Fibroblast of lung (primary cell): ENCODE results near the gene KCNIP1. TPM values are rescaled to one million over a fixed set of nuclear protein-coding genes. Genes with fewer than 3 reads are reported as not detected.

ENCODE experiments used
- DNase-seq, 2 donors: peaks; one replicate each; pipeline versions ENCODE4 v3.0.0 to v3.0.0-alpha.2; 2010; ENCODE audit warnings: low read depth in 2 of 2
- H2AFZ ChIP-seq: 2 replicates; pipeline ENCODE4 v1.5.1; 2012; ENCODE audit warnings: low read length, control low read depth, inconsistent platforms
- H3K27ac ChIP-seq: 2 replicates; pipeline ENCODE4 v1.5.1; 2011; ENCODE audit warnings: low read length, control low read depth; ENCODE audit not compliant: insufficient read depth
- H3K27me3 ChIP-seq: 2 replicates; pipeline ENCODE4 v1.5.1; 2011; ENCODE audit warnings: mild to moderate bottlenecking, low read length; ENCODE audit not compliant: control insufficient read depth, insufficient read depth
- H3K36me3 ChIP-seq: 2 replicates; pipeline ENCODE4 v1.5.1; 2011; ENCODE audit warnings: low read length; ENCODE audit not compliant: control insufficient read depth, insufficient read depth
- H3K4me1 ChIP-seq: 2 replicates; pipeline ENCODE4 v1.5.1; 2011; ENCODE audit warnings: low read length; ENCODE audit not compliant: control insufficient read depth, insufficient read depth; ENCODE audit errors: extremely low read depth
- H3K4me2 ChIP-seq: 2 replicates; pipeline ENCODE4 v1.5.1; 2011; ENCODE audit warnings: low read length, control low read depth; ENCODE audit not compliant: insufficient read depth; ENCODE audit errors: extremely low read depth
- H3K4me3 ChIP-seq, 4 experiments: fragments of 200-600 bp in 1 of 4; sonication (generic) in 1 of 4; replicated peaks in 1 of 4; 2 replicates each; pipeline ENCODE4 v1.5.1; 2011 to 2016; ENCODE audit warnings: low read length in 4 of 4, low read depth in 3 of 4, mild to moderate bottlenecking in 3 of 4, control low read depth in 2 of 4, inconsistent platforms in 1 of 4, mixed read lengths in 1 of 4; ENCODE audit not compliant: insufficient read depth in 1 of 4; ENCODE audit errors: control extremely low read depth in 1 of 4
- H3K79me2 ChIP-seq: 2 replicates; pipeline ENCODE4 v1.5.1; 2012; ENCODE audit warnings: mild to moderate bottlenecking, low read length, inconsistent platforms; ENCODE audit not compliant: control insufficient read depth, insufficient read depth
- H3K9ac ChIP-seq: 2 replicates; pipeline ENCODE4 v1.5.1; 2011; ENCODE audit warnings: mild to moderate bottlenecking, low read length, control low read depth; ENCODE audit not compliant: insufficient read depth
- H3K9me3 ChIP-seq: 2 replicates; pipeline ENCODE4 v1.5.1; 2012; ENCODE audit warnings: low read depth, low read length; ENCODE audit not compliant: control insufficient read depth, insufficient read depth
- H4K20me1 ChIP-seq: 2 replicates; pipeline ENCODE4 v1.5.1; 2011; ENCODE audit warnings: low read length; ENCODE audit not compliant: control insufficient read depth, insufficient read depth; ENCODE audit errors: extremely low read depth
- EZH2 ChIP-seq: IDR thresholded peaks from 2 replicates; pipeline ENCODE4 v1.5.1; 2012; ENCODE audit warnings: low read length, control low read depth, mild to moderate bottlenecking; ENCODE audit errors: missing control alignments
- polyA plus RNA-seq, 2 donors: library from polyadenylated mRNA; depleted of rRNA in 1 of 2; stranded (reverse) in 1 of 2; unstranded in 1 of 2; fragments of >200 nt; gene quantifications; 2 replicates each; pipeline ENCODE4 v1.2.1, GENCODE V29; 2011 to 2012; ENCODE audit warnings: missing spikeins in 1 of 2
- total RNA-seq: library from RNA; depleted of rRNA; stranded (reverse); fragments of >200 nt; gene quantifications from 2 replicates; pipeline ENCODE4 v1.2.1, GENCODE V29; 2014
- TF ChIP-seq, protein P1 (sequence below), 2 donors: IDR thresholded peaks in 1 of 2; conservative IDR thresholded peaks in 1 of 2; 1 replicate in 1 of 2; 2 replicates in 1 of 2; pipeline ENCODE4 v1.5.1; 2011 to 2012; ENCODE audit warnings: low read length in 2 of 2, control low read depth in 1 of 2, inconsistent platforms in 1 of 2, low read depth in 1 of 2, mild to moderate bottlenecking in 1 of 2

KCNIP1 gene
- total and polyA plus RNA-seq, 2 donors (not counting 1 experiment from before 2014, with no cell fraction given) = not detected

- no peaks in the 10 kb centered on the region for H3K27me3 ChIP-seq
- no peak overlapping the region for H2AFZ ChIP-seq
- no peaks in the 10 kb centered on the region for H4K20me1 ChIP-seq
- no peak overlapping the region for H3K9ac ChIP-seq
- H3K36me3 ChIP-seq = no peaks in the 10 kb centered on the region
- no peaks in the 10 kb centered on the region for H3K9me3 ChIP-seq
- no peaks in the 10 kb centered on the region for H3K4me1 ChIP-seq
- H3K79me2 ChIP-seq = no peaks in the 10 kb centered on the region
- no peak overlapping the region for H3K4me2 ChIP-seq
- DNase-seq = peak in 1 of 2 donors; percentile 12
- no peak overlapping the region for H3K27ac ChIP-seq
- no peak overlapping the region for H3K4me3 ChIP-seq
- TF ChIP-seq, protein P1, sequence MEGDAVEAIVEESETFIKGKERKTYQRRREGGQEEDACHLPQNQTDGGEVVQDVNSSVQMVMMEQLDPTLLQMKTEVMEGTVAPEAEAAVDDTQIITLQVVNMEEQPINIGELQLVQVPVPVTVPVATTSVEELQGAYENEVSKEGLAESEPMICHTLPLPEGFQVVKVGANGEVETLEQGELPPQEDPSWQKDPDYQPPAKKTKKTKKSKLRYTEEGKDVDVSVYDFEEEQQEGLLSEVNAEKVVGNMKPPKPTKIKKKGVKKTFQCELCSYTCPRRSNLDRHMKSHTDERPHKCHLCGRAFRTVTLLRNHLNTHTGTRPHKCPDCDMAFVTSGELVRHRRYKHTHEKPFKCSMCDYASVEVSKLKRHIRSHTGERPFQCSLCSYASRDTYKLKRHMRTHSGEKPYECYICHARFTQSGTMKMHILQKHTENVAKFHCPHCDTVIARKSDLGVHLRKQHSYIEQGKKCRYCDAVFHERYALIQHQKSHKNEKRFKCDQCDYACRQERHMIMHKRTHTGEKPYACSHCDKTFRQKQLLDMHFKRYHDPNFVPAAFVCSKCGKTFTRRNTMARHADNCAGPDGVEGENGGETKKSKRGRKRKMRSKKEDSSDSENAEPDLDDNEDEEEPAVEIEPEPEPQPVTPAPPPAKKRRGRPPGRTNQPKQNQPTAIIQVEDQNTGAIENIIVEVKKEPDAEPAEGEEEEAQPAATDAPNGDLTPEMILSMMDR (conservative IDR thresholded peaks at IDR 0.05 in 1 of 2, IDR thresholded peaks at IDR 0.05 in 1 of 2; ENCODE audit: low read depth in 1 of 2, low read length in 2 of 2) = no peak
Measured at GRCh38 chr5:170508036-170508435, 4.2 kb downstream of the KCNIP1 start.

DNA sequence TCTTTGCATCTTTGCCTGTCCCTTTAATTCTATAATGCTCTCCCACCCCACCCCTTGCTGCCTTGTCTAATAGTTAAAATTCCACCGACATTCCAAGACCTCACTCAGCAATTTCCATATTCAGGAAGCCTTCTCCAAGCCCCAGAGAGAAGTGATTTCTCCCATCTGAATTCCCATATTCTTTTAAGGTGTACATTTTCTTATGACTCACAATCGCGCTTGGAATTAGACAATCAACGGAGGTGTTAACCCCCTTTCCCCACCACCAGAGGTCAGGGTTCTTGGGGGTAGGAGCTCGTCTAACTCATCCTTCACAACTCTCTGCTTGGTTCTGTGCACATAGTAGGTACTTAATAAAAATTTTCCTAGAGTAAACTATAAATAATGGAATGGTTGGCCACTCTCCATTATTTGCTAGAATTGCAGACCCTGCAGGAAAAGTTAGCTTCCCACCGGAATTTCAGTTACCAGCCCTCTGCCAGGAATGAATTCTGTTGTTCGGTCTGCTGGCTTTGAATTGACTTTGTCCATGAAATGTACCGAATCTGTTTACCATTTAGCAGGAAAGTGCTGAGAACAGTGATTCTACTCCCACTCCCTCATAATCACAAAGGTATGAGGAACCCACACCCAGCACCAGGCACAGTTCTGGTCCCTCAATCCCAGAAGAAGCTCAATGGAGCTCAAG, 5.0 kb downstream of the KCNIP1 start:
- H3K4me2 ChIP-seq = no peak overlapping the region
- no peak overlapping the region for H3K4me3 ChIP-seq
- no peaks in the 10 kb centered on the region for H3K27me3 ChIP-seq
- DNase-seq = peak in 1 of 2 donors; percentile 35
- no peaks in the 10 kb centered on the region for H3K4me1 ChIP-seq
- H3K9ac ChIP-seq = no peak overlapping the region
- no peak overlapping the region for H3K27ac ChIP-seq
- no peaks in the 10 kb centered on the region for H3K36me3 ChIP-seq
- no peaks in the 10 kb centered on the region for H3K9me3 ChIP-seq
- no peak for TF ChIP-seq EZH2
- TF ChIP-seq, protein P1 (conservative IDR thresholded peaks at IDR 0.05 in 1 of 2, IDR thresholded peaks at IDR 0.05 in 1 of 2; ENCODE audit: low read depth in 1 of 2, low read length in 2 of 2) = no peak
- H3K79me2 ChIP-seq = no peaks in the 10 kb centered on the region
- H4K20me1 ChIP-seq = no peaks in the 10 kb centered on the region
- H2AFZ ChIP-seq = no peak overlapping the region

- no peak for DNase-seq
Measured at GRCh38 chr5:170509348-170509660, 5.5 kb downstream of the KCNIP1 start.

More at GRCh38 chr5:170509348-170509660, 5.5 kb downstream of the KCNIP1 start:
- Histone ChIP-seq H3K79me2 (no peaks in the 10 kb centered on the region), H3K27ac (no peak overlapping the region), H4K20me1 (no peaks in the 10 kb centered on the region), H3K36me3 (no peaks in the 10 kb centered on the region), H3K4me3 (no peak overlapping the region), H3K9me3 (no peaks in the 10 kb centered on the region), H3K4me2 (no peak overlapping the region), H3K4me1 (no peaks in the 10 kb centered on the region), H3K27me3 (no peaks in the 10 kb centered on the region), H2AFZ (no peak overlapping the region), H3K9ac (no peak overlapping the region)
- no peak for TF ChIP-seq EZH2
- TF ChIP-seq, protein P1 (conservative IDR thresholded peaks at IDR 0.05 in 1 of 2, IDR thresholded peaks at IDR 0.05 in 1 of 2; ENCODE audit: low read depth in 1 of 2, low read length in 2 of 2) = no peak
